Middle frontal gyrus (tissue), 1 donor: Measurements from ENCODE around the gene OTX1.
"Not testable (repeated sequence)": the region's sequence is repeated elsewhere in the genome, so short reads cannot be mapped to it uniquely, and the experiment has no call there.

Source experiments
- DNase-seq: peaks from one replicate; pipeline ENCODE4 v3.0.0-alpha.2; 2015; ENCODE audit warnings: low spot score; ENCODE audit errors: extremely low spot score

Gene OTX1

DNA sequence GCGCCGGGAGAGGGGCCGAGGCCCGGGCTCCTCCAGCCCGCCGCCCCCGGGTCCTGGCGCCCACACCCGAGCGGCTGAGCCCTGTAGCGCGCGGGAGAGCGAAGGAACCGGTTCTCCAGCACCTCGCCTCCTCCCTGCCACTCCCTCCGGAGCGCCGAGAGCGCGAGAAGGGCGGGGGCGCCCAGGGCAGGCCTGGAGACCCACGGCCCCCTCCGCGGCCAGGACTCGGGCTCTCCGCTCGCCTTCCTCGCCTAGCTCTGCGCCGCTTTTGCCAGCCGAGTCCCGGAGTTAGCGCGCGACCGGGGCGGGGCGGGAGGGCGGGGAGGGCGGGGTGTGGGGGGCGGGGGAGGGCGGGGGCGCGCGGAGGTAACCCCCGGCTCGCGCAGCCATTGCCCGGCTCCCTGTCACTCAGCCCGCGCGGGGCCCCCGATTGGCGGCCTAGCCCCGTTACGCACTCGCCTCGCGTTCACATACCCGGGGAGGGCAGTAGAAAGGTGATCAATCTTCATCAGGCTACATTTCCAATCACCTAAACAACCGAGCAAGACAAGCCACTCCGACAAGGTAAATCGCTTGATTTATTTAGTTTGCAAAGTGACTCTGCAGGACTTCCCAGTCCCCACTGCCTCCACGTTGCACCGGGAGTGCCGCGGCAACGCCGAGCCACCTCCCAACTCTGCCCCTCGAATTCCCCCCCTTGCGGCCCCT is at the start of gene OTX1:
Gene OTX1 (plus strand): TSS at position 497 of the 708 bp plus-strand sequence. CDS start 2,161 bp downstream, outside the sequence.
- no peak for DNase-seq

- no peak for DNase-seq
Observed at GRCh38 chr2:63001576-63001975, 49.1 kb upstream of the OTX1 start.

DNA sequence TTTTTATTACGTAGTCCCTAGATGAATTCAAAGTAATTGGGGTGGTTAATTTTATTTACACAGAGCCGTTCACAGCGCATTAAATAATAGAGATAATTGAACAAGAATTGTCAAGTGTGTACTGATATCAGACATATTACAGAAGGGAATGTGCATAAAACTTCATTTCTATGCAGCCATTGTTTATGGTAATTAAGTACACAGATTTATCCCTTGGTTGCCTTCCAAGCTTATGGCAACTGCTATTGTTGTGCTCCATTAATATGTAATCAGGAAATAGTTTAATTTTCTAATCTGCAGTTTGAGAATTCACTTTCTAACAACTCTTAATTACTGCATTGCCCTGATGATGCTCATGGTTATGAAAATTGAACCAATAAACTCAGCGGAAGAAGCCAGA is 47.3 kb upstream of the OTX1 start:
- no peak for DNase-seq

- DNase-seq = no peak
Observed at GRCh38 chr2:63007813-63008458, 42.7 kb upstream of the OTX1 start.

DNA sequence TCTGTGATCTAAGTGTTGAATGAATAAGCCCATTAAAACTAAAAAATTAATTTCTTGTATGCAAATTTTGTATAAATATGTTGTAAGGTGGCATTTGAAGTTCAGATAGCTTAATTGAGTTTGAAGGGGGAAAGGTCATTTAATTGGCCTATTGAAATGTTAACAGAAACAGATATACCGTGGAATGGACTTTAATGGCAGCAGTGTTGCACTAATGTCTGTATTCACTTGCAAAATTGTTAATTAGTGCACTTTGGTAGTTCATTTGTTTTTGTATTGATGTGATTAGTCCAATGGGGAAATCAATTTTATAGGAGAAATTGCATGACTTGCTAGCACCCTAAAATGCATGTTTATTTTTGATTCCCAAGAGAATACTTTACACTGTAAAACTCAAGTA is 41.8 kb upstream of the OTX1 start:
- no peak for DNase-seq

DNA sequence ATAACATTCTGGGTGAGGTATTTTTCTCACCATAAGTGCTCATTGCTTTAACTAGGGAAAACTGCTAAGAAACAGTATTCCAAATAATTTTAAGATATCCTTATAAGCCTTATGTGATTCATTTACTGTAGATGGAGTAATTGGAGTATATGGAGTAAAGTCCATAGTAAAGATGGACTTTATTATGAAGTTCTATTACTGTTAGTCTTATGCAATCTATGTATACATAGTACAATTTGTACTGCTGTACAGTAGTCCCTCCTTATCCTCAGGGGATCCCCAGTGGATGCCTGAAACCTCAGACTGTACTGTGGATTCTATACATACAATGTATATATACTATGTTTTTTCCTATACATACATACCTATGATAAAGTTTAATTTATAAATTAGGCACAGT is 41.1 kb upstream of the OTX1 start:
- no peak for DNase-seq

GRCh38 chr2:63012541-63012940 is 38.1 kb upstream of the OTX1 start:
- no peak for DNase-seq

- no peak for DNase-seq
Observed at GRCh38 chr2:63013438-63013837, 37.2 kb upstream of the OTX1 start.

GRCh38 chr2:63015389-63015788 is 35.2 kb upstream of the OTX1 start:
- DNase-seq = no peak

DNA sequence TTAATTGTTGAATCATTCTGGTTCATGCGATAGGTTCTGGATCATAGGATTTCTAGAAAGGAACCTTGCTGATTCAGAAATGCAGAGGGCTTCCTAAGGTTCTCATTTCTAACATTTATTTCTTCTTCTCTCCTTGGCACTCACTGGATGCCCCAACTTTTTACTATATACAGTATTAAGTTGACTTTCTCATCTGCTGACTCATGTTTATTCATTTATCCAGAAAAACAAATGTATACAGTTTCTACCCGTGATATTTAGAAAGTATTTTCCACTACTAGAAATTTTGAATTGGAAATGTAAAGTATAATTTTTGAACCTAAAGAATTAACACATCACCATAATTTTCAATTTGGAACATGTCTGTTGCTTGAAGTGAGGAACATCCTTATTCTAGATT is 32.2 kb upstream of the OTX1 start:
- DNase-seq = no peak

- DNase-seq = not testable (repeated sequence)
Observed at GRCh38 chr2:63019686-63020085, 30.9 kb upstream of the OTX1 start.

DNA sequence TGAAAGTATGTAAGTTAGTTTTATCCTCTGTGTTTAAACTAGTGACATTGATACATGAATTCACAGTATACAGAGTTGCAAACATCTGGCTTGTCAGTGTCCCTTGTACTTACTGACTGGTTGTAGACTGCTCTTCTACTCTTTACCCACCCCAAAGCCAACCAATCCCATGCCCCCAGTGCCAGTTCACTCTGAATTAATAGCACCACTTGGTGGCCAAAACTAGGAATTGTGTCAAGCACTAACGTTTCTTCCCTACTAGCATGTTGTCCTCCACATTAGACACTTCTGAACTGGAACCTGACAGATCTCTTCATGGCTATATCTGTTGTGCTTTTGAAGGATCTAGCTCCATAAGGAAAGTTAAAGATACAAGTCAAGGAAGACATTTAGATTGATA is 27.2 kb upstream of the OTX1 start:
- no peak for DNase-seq

- DNase-seq = no peak
Observed at GRCh38 chr2:63027220-63027619, 23.4 kb upstream of the OTX1 start.

- DNase-seq = no peak
Observed at GRCh38 chr2:63029058-63029457, 21.6 kb upstream of the OTX1 start.

DNA sequence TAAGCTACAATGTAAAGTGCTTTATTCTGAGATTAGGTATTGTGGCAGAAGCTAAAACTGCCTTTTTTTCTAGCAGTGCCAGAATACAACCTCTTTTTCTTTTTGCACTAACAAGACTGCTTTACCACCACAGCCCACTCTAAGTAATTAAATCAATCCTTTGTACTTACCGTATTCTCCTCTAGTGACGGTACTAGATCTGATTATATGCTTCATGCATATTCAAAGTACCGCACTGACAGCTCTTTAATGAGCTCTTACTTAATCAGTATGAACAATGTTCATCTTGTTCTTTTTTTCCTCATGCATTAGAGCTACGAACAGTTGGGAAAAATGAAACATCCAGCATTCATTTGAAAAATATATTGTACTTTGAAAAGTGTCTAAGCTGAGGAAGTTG is 16.1 kb upstream of the OTX1 start:
- no peak for DNase-seq

DNA sequence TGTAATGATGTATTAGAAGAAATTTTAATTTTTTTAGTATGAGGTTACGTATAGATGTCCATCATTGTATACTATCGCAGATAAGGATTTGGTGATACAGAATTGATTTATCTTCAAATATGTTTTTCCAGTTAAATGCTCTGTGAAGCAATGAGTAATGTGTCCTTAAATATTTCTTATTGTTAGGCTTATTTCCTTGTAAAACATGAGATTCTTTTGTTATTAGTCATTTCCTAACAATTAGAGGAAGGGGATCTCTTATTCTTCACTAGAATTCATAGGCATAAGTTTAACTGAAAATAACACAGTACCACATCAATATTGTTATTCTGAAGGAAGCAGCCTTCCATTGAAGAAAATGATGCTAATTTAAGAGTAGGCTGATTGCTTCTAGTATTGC is 15.5 kb upstream of the OTX1 start:
- DNase-seq = no peak

DNA sequence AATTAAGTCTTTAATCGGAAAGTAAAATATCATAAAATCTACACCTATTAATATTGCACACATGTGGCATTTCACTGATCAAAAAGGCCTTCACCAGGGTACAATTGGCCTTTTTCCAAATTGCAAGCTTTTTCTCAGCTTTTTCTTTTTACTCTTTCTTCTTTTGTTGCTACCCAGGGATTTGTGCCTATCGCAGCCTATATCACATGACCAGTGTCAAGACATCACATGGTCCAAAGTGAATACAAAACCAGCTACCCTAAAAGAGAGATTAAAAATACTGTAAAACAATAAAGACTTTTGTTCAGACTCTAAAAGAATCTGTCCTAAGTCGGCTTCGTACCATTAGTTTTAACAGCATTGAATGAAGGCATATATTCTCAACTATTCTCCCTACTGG is 15.0 kb upstream of the OTX1 start:
- no peak for DNase-seq

GRCh38 chr2:63038034-63038433 is 12.6 kb upstream of the OTX1 start:
- no peak for DNase-seq

DNA sequence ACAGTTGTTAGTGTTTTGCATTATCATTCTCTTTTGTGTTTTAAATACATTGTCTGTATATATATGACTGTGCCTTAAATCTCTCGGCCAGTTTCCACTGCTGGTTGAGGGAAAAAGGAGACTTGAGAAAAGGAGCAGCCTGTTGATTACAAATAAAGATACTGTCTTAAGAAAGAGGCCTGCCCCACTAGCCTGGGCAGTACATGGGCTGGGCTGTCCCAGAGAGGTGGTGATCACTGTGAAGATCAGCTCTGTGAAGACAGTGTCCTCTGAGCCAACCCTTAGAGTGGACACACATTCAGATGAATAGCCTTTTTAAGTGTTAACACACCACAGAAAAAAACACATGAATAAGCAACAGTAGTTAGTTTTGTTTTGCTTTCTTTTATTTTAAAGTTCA is 10.0 kb upstream of the OTX1 start:
- DNase-seq = no peak

DNA sequence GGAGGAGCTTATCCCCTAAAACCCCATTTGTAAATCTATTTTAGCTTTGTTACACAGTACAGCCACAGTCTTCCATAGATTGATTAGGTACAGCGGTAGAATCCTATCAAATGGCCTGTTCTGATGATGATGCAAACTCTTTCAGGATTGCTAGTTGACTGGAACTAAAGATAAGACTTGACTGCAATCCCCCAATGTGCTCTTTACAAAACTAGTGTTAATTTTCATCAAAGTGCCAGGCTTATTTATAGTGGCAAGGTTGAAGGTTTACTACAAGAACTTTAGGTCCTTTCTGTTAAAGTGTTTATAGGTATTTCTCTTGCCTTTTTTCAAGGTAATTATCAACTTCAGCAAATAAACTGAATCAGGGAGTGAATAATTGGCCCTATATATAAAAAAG is 9.0 kb upstream of the OTX1 start:
- DNase-seq = no peak

DNA sequence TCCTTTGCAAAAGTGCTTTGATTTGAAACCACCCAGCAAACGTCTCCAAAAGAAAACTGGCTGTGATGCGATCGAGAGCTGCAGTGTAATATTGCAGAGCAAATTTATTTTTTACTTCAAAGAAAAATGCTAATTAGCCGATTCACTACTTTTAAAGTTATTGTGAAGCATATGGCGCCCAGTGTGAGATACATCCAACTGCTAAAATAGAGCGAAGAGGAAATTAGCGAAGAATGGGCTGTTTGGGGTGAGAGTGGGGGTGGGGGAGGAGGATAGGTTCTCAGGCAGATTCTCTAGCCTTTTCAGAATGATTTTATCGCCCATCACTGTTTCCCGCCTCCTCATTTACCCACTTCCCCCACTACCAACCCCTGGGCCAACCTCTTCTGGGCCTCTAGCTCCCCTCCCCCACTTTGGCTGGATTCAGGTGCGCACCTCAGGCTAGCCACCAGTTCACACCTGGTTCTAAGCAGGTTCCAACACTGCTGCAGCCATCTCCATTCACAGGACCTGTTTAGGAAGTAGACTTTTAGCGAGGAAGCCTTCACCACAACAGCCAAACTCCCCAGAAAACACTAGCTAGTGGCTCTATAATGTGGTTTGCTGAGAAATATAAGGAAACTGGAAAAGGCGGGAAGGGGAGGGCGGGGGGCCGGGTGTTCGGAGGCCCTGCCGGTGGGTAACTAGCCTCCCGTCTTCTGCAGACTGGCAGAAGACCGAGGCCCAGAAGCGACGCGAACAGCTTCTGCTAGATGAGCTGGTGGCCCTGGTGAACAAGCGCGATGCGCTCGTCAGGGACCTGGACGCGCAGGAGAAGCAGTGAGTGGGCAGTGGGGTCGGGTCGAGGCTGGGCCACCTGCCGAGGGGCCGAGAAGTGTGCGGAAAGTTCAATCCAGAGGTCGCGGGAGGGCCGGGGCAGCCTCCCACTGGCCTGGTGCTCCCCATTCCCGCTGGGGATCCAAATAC is 6.0 kb upstream of the OTX1 start:
- no peak for DNase-seq

DNA sequence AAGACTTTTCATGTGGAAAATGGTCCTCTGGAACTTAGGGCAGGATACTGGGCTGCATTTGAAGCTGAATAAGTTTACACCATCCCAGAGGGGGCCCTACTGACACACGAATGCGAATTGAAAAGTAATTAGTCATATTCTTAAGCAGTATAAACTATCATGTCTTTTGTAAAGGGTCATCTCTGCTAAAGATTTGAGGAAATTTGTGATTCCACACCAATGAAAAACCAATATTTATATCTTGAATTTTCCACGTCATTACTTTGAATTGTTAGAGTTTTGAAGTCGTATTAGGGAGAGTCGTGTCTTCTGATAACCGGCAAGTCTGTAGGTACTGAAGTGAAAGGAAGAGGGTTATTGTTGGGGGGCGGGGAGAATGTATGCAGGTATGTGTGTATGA is 4.1 kb upstream of the OTX1 start:
- DNase-seq = no peak
